ENCODE data around the gene ASPDH.
"Not testable (repeated sequence)": the region's sequence is repeated elsewhere in the genome, so short reads cannot be mapped to it uniquely, and the experiment has no call there.

ASPDH gene

DNA sequence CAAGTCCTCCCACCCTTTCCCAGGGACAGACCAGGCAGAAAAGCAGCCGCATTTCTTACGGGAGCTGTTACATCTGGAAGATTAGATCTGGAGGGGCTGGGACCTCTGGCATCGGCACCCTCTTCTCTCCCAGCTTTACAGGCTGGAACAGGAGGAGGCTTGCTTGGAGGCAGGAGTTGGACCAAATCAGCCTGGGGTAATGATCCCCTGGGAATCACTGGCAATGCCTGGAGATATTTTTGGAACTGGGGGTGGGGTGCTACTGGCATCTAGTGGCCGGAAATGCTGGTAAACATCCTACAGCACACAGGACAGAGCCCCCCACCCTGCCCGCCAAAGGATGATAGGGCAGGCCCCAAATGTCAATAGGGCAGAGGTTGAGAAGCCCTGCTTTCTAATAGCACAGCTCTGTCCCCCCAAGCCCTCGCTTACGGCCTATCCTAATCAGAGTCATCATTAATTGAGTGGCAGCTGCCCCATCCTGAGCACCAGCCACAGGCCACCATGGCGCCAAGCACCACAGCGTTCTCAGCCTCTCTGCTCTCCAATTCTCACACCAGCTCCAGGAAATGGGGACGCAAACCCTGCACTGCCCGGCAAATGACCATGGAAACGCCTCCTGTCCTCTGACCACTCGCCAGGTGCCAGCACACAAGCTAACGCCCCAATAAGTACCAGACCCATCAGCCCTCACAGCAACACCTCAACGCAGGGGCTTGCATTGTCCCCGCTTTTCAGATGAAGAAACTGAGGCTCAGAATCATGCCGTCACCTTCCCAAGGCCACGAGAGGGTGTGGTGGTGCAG is 33.9 kb upstream of the ASPDH start:
- DNase-seq = no peak

DNA sequence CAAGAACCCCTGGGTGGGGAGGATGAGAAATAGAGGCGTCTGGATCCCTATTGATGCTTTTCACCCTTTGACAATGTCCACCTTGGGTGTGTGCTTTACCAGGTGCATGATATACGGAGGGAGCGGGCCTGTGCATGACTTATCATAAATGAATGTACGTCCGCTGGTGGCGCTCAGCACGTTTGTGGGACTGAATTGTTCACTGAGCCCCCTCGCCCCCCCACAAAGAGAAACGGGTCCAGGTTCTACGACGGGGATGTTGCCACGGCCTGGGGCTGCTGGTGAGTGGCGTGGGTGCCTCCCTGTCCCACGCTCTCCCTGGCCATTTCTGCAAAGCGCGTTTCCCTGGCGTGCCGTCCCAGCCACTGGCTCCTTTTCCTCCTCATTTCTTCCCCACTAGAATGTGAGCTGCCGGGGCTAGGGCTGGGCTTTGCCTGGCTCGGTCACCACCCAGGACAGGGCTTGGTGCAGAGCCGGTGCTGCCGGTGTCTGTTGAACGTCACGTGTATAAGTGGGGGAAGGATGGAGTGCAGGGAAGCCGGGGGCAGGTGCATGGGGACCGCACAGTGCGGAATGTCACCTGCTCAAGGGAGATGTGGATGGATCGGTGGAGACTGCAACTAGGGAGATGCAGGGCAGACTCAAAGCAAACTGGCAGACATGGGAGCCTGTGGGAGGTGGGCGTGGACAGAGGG is 33.0 kb upstream of the ASPDH start:
- no peak for DNase-seq

DNA sequence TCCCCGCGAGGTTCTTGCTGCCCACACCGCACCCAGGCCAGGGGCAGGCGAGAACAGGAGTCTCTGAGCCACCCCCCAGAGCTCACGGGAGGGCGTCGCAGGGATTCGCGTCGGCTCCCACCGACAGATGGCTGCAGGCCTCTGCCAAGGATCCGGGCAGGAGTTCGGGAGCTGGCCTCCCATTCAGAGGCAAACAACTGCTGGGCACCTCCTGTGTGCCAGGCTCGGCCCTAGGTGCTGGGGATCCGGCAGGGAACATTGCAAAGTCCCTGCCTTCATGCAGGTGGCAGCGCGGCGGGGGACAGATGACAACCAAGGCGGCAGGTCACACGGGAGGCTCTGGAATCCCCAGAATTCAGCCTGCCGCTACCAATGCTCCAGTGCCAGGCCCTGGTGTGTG is 29.2 kb upstream of the ASPDH start:
- DNase-seq = no peak

DNA sequence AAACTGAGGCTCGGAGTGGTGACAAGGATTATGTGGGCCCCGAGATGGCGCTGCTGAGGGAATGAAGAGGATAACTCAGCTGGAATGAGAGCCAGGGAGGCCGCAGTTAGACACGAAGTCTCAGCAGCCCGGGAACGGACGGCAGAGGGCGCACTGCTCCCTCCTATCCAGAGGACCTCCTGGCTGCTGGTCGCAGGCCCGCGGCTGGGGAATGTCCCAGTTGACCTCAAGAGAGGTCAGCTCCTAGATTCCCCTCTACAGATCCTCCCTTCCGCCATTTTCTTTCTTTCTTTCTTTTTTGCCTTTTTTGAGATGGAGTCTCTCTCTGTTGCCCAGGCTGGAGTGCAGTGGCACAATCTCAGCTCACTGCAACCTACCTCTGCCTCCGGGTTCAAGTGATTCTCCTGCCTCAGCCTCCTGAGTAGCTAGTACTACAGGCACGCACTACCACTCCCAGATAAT is 24.1 kb upstream of the ASPDH start:
- peak; percentile 48 for DNase-seq

DNA sequence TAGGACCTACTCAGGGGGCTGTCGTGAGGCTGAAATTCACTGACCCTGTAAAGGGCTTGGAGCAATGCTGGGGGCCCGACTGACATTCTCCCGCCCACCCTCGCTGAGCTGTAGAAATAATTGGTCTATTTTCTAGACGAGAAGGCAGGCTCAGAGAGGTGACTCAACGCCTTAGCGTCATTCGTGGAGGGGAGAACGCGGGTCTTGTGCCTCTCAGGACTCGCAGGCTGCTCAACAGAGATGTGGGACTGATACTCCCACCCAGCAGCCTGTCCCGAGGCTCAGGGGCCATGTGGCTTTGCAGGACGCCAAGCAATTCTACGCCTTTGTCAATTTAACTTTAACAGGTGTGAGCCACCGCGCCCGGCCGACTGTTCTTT is 23.6 kb upstream of the ASPDH start:
- no peak for DNase-seq

DNA sequence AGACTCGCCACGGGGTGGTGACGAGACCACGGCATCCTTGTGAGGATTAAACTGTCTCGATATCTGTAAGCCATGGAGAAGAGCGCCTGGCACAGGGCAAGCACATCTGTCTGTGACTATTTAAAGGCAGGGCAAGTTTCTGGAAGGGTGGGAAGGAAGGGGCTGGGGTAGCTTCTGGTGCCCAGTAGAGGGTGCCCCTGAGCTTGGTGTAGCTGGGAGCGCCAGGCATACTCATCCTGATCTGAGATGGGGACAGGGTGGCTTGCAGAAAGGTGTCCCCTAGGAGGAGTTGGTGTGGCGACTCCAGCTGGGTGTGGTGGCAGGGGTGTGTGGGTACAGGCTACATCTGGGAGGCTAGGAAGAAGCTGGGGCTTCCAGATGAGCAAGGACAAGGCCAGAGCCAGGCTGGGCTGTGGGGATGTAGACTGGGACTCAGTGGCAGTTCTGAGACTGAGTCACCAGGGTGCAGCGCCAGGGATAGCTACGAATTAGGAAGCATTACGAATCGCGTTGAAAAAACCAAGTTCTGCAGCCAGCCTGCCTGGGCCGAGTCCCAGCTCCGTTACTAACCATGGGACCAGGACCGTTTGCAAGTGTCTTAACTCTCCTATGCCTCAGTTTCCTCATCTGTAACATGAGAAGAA is 23.1 kb upstream of the ASPDH start:
- no peak for DNase-seq

DNA sequence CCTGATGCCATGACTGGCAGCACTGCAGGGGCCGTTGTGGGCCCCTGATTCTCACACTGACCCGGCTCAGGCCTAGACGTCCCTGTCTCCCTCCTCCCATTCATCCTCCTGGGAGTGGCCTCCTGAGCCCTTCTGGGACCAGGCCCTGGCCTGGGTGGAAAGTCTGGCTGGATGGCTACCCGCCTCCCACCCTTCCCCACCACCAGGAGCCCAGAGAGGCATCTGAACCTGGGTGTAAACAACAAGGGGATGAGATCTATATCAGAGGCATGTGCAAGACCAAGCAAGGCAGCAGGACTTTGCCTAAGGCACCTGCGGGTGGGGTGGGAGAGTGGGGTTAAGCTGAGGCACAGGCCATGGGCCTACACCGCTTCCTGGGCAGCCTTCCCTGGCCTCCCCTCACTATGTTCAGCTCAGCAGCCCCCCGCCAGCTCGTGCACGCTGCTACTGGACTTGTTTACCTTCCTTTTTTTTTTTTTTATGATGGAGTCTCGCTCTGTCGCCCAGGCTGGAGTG is 22.0 kb upstream of the ASPDH start:
- DNase-seq = no peak

DNA sequence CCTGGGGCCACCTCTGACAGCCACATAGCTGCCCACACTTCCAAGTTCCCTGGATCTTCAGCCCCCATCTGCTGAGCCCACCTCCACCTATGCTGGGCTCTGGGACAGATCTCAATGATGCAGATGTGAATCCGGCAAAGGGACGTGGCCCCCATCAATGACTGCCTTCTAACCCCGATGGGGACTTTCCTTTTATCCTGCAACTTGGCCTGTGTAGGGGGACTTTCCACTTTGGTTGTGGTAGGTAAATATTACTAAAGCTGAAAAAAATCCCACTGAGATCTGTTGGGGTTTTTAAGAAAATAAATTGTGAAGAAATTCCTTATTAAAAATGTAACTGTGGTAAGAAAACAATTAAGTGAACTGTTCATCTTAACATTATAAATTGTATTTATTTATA is 20.8 kb upstream of the ASPDH start:
- no peak for DNase-seq

DNA sequence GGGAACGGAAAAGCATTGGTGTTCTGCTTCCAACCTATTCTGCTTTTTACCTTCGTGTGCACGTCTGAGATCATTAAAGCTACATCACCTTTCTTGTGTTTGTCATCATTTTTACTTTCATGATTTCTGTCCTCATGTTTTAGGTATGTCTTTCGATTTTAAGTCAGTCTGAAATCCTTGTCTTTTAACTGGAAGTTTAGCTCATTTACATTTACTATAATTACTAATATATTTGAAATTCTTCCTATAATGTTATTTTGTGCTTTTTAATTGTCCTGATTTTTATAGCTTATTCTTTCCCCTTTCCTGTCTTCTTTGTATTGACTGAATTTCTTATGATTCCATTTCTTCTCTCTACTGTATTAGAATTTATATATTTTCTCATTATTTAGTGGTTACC is 19.2 kb upstream of the ASPDH start:
- no peak for DNase-seq

DNA sequence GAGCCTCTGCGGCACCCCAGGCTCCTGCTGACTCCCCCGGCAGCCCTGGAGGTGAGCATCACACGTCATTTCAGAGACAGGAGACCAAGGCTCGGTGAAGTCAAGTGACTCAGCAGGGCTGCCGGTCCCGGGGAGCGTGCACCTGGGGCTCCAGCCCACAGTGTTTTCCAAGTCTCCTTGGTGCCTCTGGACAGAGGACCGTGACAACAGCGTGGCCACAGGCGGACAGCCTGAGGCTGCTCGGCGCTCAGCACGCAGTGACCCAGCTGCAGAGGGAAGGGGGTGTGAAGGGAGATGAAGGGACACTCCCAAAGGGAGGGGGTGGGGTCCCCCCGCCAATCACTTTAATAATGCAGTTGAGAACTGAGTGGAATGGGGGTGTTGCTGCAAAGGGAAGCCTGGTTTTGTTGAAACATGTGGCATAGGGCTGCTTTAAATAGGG is 17.5 kb upstream of the ASPDH start:
- DNase-seq = no peak

DNA sequence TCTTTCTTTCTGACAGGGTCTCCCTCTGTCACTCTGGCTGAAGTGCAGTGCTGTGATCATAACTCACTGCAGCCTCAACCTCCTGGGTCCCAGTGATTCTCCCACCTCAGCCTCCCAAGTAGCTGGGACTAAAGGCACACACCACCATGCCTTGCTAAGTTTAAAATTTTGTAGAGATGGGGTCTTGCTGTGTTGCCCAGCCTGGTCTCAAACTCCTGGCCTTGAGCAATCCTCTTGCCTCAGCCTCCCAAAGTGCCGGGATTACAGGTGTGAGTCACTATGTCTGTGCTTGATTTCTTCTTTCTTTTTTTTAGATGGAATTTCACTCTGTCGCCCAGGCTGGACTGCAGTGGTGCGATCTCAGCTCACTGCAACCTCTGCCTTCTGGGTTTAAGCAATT is 14.3 kb upstream of the ASPDH start:
- DNase-seq = not testable (repeated sequence)

DNA sequence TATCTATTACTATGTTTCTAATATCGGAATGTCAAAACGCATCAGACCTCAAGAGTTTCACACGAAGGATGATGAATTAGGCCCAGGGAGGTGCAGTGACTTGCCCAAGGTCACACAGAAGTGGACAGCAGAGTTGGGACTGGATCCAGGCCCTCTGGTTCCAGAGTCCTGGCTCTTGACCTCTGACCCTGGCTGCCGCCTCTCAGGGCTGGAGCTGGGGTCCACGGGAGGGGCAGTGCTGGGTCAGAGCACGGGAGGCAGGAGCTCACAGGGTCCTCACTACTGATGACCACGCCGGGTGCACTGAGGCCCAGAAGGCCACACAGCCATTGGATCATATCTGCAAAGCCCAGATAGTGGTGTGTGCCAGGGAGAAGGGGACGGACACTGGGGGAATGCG is 9.2 kb upstream of the ASPDH start:
- no peak for DNase-seq

DNA sequence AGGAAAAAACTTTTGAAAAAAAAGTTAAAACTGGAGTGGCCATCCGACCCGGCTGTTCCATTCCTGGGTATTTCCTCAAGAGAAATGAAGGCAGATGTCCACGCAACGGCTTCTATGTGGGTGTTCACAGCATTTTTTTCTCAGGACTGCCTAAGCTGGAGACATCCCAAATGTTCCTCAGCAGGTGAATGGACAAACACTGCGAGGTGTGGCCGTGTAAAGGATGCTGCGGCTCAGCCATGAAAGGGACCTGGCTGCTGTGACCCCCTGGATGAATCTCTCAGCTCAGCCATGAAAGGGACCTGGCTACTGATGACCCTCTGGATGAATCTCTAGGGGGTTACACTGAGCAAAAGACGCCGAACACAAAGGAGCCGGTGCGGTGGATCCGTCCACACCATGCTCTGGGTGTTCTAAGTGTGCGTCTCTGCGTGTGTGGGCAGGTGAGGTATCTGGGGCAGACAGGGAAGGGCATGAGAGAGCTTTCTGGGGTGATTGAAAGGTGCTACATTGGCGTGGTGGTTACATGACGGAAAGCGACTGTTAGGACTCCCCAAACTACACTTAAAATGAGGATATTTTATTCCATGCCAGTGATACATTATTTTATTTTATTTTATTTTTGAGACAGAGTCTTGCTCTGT is 7.2 kb upstream of the ASPDH start:
- no peak for DNase-seq

DNA sequence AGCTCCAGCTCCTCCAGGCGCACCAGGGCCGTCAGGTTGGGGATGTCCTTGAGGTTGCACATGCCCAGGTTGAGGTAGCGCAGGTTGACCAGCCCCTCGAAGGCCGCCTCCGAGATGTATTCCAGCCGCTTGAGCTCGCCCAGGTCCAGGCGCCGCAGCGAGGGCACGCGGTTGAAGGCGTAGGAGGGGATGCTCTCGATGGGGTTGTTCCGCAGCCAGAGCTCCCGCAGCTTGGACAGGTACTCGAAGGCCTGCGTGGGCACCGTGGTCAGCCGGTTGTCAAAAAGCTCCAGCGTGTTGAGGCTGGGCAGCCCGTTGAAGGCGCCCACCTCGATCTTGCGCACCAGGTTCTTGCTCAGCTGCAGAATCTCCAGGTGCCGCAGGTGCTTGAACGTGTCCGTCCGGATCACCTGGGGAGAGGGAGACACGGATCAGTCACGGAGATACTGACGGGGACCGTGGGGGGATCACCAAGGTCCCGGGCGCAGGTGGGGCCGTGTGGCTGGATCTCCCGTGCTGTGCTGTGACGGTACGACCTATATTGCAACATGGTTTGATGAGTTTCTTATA is 5.4 kb upstream of the ASPDH start:
- no peak for DNase-seq

DNA sequence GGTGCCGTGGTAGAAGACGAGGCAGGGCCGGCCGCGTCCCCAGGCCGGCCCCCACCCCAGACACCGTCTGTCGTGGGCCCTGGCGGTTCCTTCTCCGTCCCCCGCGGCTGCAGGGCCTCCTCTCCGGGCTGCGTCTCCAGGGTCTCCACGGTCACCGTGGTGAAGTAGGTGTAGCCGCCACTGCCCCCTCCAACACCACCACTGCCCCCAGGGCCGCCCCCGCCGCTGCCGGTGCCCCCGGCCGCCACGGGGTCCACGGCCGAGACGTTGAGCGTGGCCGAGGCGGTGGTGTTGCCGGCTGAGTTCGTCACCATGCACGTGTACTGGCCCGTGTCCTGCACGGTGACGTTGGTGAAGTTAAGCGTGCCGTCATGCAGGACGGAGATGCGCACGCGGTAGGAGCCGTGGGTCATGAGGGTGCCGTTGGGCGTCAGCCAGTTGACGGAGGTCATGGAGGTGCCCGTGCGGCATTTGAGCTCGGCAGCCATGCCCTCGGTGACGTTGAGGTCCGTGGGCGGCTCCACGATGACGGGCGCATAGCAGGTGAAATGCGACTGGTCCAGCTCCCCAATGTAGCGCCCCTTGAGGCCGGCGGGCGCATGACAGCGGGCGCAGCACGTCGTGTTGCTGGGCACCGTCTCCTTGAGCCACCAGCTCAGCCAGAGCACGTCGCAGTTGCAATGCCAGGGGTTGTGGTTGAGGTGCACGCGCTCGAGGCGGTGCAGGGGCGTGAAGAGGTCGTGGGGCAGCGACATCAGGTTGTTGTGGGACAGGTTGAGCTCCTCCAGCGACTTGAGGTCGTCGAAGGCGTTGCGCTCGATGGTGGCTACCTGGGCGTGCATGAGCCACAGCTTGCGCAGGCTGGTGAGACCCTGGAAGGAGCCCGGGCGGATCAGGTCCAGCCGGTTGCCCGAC is 4.6 kb upstream of the ASPDH start:
- no peak for DNase-seq

DNA sequence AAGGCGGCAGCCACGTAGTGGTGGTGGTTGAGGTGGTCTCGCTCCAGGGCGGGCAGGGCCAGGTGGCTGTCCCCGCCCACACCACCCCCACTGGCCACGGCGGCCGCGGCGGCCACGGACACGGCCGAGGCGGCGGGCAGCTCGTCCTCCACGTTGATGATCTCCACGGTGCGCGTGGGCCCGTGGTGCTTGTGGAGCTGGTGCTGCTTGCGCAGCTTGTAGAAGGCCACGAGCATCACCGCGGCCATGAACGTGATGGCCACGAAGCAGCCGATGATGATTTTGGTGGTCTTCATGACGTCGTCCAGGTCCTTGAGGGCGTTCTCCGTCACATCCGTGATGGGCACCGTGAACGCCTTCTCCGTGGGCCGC is 4.0 kb upstream of the ASPDH start:
- DNase-seq = no peak

DNA sequence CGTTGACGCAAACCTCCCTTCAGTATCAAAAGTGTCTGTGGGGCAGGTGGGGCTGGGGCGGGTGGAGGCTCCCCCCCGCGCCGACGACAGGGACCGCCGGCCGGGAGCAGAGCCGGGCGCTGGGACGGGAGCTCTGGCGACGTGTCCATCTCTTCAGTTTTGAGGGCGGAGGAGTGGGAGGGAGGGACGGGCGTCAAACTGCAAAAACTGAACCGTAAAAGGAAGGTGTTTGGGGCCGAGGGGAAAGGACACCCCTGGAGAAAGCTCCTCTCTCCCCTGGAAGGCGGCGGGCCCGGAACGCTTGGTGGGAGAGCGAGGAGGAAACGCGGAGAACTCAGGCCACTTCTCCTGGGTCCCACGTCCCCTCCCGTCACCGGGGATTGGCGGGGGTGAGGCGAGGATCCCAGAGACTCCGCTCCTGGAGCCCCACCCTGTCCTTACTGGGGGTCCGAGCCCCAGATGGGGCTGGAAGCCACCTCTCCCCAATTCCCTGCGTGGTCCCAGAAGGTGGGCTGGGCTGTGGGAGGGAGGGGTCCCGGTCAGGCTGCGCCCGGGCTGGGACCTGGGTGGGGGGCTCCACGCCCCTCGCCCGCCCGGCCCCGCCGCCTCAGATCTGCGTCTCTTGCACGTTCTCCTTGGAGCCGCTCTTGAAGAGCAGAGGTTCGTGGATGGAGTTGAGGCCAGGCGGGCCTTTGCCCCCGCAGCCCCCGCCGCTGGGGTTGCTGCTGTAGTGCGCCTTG is 3.4 kb upstream of the ASPDH start:
- DNase-seq = no peak

DNA sequence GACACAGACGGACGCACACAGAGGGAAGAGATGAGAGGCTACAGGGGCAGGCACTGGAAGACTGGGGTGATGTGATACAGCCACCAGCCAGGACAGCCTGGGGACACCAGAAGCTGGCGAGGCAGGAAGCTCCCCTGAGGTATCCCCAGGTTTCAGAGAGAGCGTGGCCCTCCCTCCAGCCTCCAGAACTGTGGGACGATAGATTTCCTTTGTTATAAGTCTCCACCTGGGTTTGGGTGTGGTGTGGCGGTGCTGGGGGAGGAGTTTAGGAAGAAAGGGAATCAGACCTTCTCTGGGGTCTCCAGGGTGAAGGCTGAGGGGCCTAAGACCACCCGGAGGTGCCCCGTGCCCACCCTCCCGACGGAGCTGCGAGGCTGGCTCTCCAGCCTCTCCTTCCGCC is 2.7 kb upstream of the ASPDH start:
- DNase-seq = no peak

DNA sequence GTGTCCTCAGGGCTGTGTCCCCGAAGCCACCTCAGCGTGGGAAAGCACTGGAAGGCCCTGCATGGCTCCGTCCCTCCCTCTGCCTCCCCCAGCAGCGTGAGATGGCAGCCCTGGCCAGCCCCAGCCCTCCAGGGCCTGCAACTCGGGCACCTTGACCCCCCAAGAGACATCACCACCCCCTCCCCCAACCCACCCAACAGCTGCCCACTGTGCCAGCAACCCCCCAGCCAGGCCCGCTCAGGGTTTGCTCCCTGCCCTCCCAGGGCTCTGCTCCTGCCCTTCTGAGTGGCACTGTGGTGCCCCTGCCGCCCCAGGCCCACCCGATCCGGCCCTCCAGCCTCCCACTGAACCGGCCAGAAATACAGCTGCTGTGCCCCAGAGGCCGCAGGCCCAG is 1.5 kb upstream of the ASPDH start:
- no peak for DNase-seq

DNA sequence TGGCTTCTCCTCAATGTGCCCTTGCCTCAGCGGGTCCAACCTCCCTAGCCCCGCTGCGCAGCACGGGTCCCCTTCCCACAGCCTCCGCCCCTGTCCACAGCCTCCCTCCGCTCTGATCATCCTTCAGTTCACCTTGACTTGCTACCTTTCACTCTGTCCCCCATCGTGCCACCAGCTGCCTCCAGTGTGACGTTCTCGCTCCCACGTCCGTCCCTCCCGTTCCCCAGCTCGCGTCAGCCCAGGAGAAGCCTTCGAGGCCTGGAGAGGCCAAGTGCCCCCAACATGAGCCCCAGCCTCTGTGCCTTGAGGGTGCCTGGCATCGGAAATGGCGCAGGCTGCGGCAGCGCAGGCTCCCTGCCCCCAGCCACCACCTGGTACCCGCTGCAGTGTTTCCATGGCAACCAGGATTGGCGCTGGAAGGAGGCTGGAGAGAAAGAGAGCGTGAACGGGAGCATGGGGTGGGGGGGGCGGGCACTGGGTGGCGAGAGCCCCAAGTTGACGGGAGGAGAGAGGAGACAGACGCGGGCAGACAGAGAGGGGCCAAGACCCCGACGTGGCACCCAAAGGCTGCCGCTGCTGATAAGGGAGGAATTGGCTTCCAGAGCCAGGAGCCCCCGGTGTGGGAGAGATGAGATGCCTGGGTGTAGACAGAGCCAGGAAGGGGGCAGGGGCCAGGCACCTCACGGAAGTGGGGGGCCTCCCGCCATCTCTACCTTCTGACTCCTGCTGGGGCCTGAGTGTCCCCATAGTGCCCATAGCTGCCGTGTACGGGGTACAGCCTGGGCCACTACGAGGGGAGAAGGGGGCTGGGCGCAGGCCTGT is 844 bp upstream of the ASPDH start:
- no peak for DNase-seq
